GM21529 (cell line): ENCODE data around the gene ATXN7L2.
A peak's percentile ranks its signal among the peaks of the same experiment; 100 is the strongest.

Experiments
- ATAC-seq: cut with Tn5 transposase; IDR thresholded peaks from one replicate; pipeline ENCODE4 v1.9.1; 2021; ENCODE audit not compliant: unreplicated experiment

Gene ATXN7L2

GRCh38 chr1:109497449-109498160, 13.9 kb downstream of the ATXN7L2 start:
- no peak for ATAC-seq

GRCh38 chr1:109498161-109498801, 14.6 kb downstream of the ATXN7L2 start:
- no peak for ATAC-seq

DNA sequence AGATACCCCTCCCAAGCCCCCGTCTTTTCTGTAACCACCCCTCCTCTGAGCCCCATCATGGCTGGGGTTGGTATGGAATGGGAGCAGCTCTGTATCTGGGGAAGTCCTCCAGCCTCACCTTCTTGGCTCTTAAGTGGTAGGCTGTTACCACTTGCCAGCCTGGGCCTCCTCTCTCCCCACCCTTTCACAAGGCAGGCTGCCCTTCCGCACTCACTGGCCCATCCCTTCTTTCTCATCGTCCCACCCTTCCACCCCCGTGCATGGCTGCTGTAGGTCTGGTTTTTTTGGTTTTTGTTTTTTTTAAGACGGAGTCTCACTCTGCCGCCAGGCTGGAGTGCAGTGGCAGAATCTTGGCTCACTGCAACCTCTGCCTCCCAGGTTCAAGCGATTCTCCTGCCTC, 15.4 kb downstream of the ATXN7L2 start:
- ATAC-seq = no peak

- ATAC-seq = no peak
These were observed 16.2 kb downstream of the ATXN7L2 start for GRCh38 chr1:109499661-109500536.

DNA sequence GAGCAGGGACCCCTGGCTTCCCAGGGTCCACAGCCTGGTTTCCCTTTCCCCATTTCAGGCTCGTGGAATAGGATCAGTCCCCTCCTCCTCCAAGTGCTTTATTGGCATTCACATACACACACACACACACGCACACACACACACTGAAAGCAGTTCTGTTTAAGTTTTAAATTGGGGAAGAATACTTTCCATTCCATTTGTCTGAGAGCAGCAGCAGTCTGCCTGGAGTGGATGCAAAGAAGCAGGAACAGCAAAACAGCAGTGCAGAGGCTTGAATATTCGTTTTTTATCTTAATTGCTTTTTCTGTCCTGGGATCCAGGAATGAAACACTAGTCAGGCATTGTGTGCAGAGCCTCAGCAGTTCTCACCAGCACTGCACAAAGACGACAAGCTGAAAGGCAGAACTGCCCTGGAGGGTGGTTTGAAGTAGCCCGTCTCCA, 17.3 kb downstream of the ATXN7L2 start:
- no peak for ATAC-seq

DNA sequence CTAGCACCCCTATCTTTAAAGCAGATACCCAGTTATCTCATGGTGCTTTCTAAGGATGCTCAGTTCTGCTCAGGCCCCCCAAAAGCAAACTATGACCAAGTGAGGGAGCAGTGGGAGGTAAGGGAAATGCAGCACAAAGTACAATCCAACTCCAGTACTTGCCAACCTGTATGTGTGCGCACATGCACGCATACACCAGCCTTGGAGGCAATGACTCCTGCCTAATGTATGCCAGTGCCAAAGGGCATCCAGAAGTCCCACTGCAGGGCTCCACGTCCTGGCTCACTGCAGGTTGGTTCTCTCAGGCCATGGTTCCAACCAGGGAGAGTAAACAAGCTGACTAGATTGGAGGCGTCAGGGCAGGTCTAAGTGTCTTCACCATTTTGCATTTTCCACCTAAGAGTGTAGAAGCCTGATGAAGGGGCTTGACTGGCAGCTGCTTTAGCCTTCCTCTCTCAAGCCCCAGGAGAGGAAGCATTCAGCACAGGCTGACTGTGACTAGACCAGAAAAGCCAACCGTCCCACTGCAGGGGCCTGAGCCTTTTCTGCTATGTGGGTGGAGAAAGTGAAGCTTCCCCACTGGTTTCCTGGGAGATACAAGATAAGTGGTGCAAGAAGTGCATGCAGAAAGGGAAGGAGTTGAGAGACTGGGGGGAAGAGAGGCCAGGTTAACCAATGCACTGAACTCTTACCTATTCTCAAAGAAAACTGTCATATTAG, 18.1 kb downstream of the ATXN7L2 start:
- no peak for ATAC-seq

DNA sequence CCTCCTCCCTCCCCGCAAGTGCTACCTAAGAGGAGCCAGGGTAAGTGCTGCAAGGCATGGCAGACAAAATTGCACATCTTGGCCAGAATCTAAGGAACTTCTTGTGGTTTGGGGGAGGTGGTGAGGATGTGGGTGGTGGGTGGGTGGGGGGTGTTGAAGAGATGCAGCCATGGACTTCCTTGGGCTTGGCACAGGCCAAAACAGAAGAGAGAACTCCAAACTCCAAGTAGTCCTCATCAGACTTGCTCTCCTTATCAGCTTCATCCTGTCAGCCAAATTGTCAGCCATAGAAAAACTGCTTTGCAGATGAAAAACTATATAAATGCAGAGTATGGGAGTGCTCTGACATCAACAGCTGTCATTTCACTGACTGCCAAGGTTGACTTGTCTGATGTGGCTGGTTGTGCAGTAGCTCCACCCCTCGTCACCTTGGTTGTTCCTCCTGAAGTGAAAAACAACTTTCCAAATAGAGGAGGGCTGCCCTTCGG, 18.7 kb downstream of the ATXN7L2 start:
- ATAC-seq = no peak

DNA sequence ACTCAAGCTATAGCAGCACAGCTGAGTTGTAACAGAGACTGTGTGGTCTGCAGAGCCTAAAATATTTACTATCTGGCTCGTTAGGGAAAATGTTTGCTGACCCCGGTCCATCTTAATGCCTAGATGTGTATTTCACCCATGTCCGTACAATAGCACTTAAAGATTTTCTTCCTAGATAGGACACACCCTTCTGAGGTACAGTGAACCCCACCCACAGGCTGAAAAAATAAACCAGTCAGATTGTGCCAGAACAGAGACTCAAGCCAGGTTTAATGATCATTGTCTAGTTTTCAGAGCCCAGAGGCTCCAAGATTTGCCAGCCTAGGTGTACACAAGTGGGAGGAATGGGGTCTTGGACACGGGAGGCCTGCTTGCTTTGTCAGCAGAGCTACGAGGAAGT, 20.2 kb downstream of the ATXN7L2 start:
- no peak for ATAC-seq

DNA sequence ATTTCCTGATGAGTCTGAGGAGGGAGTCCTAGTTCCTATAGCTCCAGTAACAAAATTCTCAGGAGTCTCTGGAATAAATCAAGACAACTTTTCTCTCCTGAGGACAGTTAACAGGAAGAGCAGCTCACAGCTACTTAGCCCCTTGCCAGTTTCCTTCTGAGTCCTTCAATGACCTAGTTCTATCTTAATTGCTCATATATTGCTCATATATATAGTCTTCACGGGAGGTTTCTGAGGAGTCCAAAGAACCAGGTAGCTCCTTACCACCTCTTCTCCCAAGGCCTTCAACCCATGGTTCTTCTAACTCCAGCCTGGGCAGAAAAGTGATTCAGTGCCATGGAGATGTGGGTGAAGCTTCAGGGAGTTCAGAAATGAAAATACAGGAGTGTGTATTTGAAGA, 21.3 kb downstream of the ATXN7L2 start:
- ATAC-seq = no peak

GRCh38 chr1:109508001-109508872, 24.5 kb downstream of the ATXN7L2 start:
- ATAC-seq = no peak

DNA sequence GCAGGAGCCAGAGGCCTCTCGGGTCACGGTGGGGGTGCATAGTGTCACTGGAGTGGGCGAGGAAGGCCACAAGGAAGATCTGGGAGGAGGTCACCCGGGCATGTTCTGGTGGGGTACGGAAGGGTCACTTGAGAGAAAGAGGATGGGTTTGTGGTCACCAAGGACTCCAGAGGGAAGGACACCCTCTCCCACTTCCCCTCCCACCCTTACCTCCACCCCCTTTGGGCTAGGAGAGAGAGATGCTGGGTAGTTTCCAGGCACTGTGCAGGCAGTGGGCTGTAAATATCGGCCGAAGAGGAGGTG, 25.1 kb downstream of the ATXN7L2 start:
- no peak for ATAC-seq

DNA sequence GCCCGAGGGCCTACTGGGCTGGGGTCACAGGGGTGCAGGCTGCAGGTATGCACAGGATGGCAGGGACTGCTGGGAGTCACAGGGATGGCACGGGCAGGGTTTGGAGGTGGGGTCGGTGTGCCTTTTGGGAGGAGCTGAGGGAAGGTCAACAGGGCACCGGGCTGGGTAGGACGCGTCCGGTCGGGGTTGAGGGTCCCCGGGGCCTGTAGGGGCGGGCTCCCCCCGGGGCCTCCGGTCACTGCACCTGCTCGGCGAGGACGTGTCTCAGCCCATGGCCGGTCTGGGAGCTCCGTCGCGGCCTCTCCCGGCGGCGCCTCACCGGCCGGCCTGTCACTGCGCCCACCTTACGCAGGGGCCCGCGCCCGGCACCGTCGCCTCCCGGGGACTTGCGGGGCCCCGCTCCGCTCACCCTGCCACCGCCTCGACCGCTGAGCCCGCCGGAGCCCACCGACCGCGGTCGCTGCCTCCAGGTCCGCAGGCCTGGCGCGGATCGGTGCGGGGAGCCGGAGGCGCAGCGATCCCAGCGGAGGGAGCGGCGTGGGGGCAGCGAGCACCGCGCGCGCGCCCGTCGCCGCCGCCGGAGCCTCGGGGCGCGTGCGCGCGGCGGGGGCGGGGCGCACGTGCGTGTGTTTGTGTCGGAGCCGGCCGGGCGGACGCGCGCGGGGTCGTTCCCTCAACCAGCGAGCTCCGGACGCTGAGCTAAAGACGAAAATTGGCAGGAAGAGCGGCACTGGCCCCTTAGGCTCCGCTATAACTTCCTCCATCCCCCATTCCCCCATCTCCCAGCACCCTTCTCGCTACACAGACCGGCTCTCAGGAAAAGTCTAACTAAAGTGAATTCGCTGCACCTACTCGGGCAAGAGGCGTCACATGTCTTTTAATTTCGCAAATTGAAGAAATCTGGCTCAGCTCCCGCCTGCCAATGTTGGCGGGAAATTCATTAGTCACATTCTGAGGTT, 25.8 kb downstream of the ATXN7L2 start, which contains the start of gene AMIGO1:
AMIGO1 (minus strand) TSS at position 552 of the 959 bp plus-strand sequence. CDS start 815 bp downstream, outside the sequence.
- ATAC-seq = peak; percentile 57

DNA sequence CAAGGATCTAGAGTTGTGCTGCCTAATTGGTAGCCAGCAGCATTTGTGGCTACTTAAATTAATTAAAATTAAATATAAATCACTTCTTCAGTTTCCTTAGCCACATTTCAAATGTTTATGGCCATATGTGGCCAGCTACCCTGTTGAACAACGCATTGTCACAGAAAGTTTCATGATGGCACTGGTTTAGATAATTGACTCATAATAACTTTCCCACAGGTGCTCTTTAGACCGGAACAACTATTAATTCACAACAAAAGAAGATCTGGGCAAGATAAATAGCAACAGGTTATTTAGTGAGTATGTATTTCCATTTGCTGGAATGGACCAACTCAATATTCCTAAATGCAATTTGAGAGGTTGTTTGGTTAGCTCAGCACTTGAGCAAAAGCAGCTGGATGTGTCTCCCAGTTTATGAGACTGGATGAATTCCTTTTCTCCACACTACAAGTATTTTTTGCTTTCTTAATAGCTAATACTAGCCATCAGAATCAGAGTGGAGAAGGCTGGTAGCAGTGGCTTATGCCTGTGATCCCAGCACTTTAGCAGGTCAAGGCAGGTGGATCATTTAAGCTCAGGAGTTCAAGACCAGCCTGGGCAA, 29.5 kb downstream of the ATXN7L2 start:
- ATAC-seq = no peak

GRCh38 chr1:109514846-109515245, 31.1 kb downstream of the ATXN7L2 start:
- ATAC-seq = no peak

- no peak for ATAC-seq
These were observed 33.2 kb downstream of the ATXN7L2 start for GRCh38 chr1:109516872-109517271.

- ATAC-seq = no peak
These were observed 33.6 kb downstream of the ATXN7L2 start for GRCh38 chr1:109517337-109517736.

DNA sequence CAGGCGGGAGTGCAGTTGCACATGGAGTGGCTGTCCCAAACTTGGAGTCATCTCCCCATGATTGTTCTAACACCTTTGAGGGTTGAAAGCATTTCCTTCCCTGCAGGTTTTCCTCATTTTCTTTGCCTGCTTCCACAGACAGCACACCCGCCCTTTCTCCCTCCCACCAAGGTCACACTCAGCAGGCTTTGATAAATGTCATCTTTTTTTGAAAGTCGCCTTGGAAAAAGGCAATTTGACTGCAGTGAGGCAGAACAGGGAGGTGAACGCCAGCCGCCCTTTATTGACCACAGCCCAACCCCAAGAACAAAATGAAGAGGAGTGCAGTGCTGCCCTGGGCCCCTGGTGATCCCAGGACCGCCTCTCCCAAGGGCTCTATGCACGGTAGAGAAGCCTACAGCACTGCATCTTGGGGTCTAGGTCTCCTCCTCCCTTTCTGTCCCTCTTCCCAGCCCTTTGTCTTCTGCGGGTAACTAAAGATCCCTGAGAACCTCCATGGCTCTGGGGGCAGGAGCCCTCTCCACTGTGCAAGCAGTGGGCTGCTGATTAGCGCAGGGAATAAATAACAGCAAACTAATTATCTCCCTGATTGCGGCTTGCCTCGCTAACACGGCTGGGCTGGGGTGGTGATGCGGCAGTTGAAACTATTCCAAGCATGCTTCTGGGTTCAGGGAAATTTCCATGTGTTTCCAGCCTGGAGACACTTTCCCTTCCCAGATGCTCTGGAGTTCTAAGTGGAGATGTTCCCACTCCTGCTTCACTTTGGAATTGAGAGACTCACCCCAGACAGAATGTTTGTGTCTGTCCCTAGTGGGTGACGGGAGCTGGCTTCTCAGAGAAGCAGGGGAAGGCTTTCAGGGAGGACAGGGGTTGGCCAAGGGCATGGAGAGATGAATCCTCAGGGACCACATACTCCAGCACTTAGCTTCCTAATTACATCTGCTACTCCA, 37.6 kb downstream of the ATXN7L2 start:
- no peak for ATAC-seq
